ENCODE results near the gene UBE2Q2. TPM values are rescaled to one million over a fixed set of nuclear protein-coding genes. Genes with fewer than 3 reads are reported as not detected.

The UBE2Q2 gene
- total and polyA plus RNA-seq, 9 of the 15 experiments (the other 6 are each of a cell fraction or from before 2014, with no cell fraction given): 6.2 to 24.0 (median 16.2) TPM

GRCh38 chr15:75850708-75851107, 7.5 kb downstream of the UBE2Q2 start:
- Histone ChIP-seq H4K20me1 (replicated peaks; ENCODE audit: control insufficient read depth, insufficient read depth, low read length) (peaks cover 5% of the 10 kb centered on the region; the same call in 1 of the 2 replicates), H3K4me1 (replicated peaks in 1 of 2; ENCODE audit: control insufficient read depth in 2 of 2, insufficient read depth in 2 of 2, low read length in 2 of 2) (peaks cover 13 to 30% of the 10 kb centered on the region in 2 experiments), H3K9ac (ENCODE audit: insufficient read depth in 1 of 2, low read depth in 2 of 2, low read length in 2 of 2) (no peak overlapping the region), H3K4me3 (no peak overlapping the region), H3K4me2 (ENCODE audit: insufficient read depth, low read length) (no peak overlapping the region), H2AFZ (ENCODE audit: low read depth, low read length) (no peak overlapping the region), H3K27ac (ENCODE audit: extremely low read depth, low read depth, low read length) (no peak overlapping the region), H3K36me3 (ENCODE audit: control insufficient read depth, insufficient read depth, low read length) (peaks cover 36% of the 10 kb centered on the region; the same call in 2 of the 3 replicates), H3K9me3 (replicated peaks; ENCODE audit: control insufficient read depth, insufficient read depth, low read depth, low read length) (no peaks in the 10 kb centered on the region), H3K9me1 (ENCODE audit: control insufficient read depth, insufficient read depth, low read length) (no peaks in the 10 kb centered on the region), H3K79me2 (ENCODE audit: control insufficient read depth, insufficient read depth, low read length) (peaks cover 95% of the 10 kb centered on the region), H3K27me3 (ENCODE audit: control insufficient read depth in 2 of 2, insufficient read depth in 2 of 2, low read length in 2 of 2) (no peaks in the 10 kb centered on the region)
- no peak for ATAC-seq
- FAIRE-seq: no peak
- POLR2A ChIA-PET: no interaction called here
- CTCF ChIA-PET (ENCODE audit: low intra/inter-chr PET ratio): no interaction called here
- no peak for DNase-seq (ENCODE audit: extremely low read depth in 1 of 4, low spot score in 3 of 4)
- 90% methylated on average over 2 of the region's 2 CpGs for WGBS (ENCODE audit: insufficient coverage, low coverage, missing lambda C conversion rate)
- in situ Hi-C loops (cut with MboI): no loop called here
- no TSS peak for BruUV-seq (replicated peaks)
- intact Hi-C loops (cut with micrococcal nuclease): no loop called here
- TF ChIP-seq NFATC3 (IDR thresholded peaks at IDR 0.05): no peak
- no peak for TF ChIP-seq ZNF174 (CRISPR knock-in tag; IDR thresholded peaks at IDR 0.05)
- no peak for TF ChIP-seq CHD1 (IDR thresholded peaks at IDR 0.05; ENCODE audit: low read length)
- TF ChIP-seq PKNOX1 (IDR thresholded peaks at IDR 0.05): no peak
- no peak for TF ChIP-seq ZNF699 (CRISPR knock-in tag; IDR thresholded peaks at IDR 0.05; ENCODE audit: insufficient replicate concordance)
- peak; percentile 93 for TF ChIP-seq ZNF277 (CRISPR knock-in tag; IDR thresholded peaks at IDR 0.05; ENCODE audit: borderline replicate concordance)
- TF ChIP-seq RB1 (IDR thresholded peaks at IDR 0.05; ENCODE audit: low read depth): no peak
- no peak for TF ChIP-seq RNF2 (IDR thresholded peaks at IDR 0.05)
- no peak for TF ChIP-seq PATZ1 (CRISPR knock-in tag; IDR thresholded peaks at IDR 0.05; ENCODE audit: borderline replicate concordance)
- no peak for TF ChIP-seq ELK1 (CRISPR knock-in tag; IDR thresholded peaks at IDR 0.05)
- TF ChIP-seq ZNF23 (CRISPR knock-in tag; IDR thresholded peaks at IDR 0.05): no peak

Measured in K562 (cell line).